Hepatocyte (in vitro differentiated cells): Measurements from ENCODE around the gene DDR1.

Source experiments
- CTCF ChIP-seq: fragments of 200-600 bp; sonication (generic); IDR thresholded peaks from 2 replicates; pipeline ENCODE4 v1.5.1; 2016; ENCODE audit warnings: antibody characterized with exemption, mild to moderate bottlenecking; ENCODE audit not compliant: poor library complexity
- EZH2 ChIP-seq: fragments of 200-600 bp; sonication (generic); IDR thresholded peaks from 2 replicates; pipeline ENCODE4 v1.6.1; 2016; ENCODE audit warnings: antibody characterized with exemption, mild to moderate bottlenecking, borderline replicate concordance
- EZH2phosphoT487 ChIP-seq: fragments of 200-600 bp; sonication (generic); IDR thresholded peaks from one replicate; pipeline ENCODE4 v1.6.1; 2018; ENCODE audit warnings: antibody characterized with exemption, mild to moderate bottlenecking, low read depth, moderate library complexity; ENCODE audit not compliant: unreplicated experiment, severe bottlenecking

- TF ChIP-seq CTCF, result no peak
- TF ChIP-seq EZH2, result no peak
- no peak for TF ChIP-seq EZH2phosphoT487
These were observed 28.8 kb upstream of the DDR1 start for GRCh38 chr6:30855429-30856075.
